GM23338 (cell line): Measurements from ENCODE around the gene ENC1. TPM values are rescaled to one million over a fixed set of nuclear protein-coding genes. Genes with fewer than 3 reads are reported as not detected.

Experiments
- ATAC-seq: fragments of 200-7000 bp; cut with Tn5 transposase; 3 replicates; pipeline ENCODE4 v1.9.1; 2020
- DNase-seq: peaks from one replicate; pipeline ENCODE4 v3.0.0-alpha.2; 2015; ENCODE audit warnings: low spot score
- H2AFZ ChIP-seq: fragments of 200-600 bp; sonication (generic); 2 replicates; pipeline ENCODE4 v1.8.0; 2016; ENCODE audit warnings: antibody characterized with exemption, mild to moderate bottlenecking, moderate library complexity
- H3F3A ChIP-seq: fragments of 200-600 bp; sonication (generic); replicated peaks from 2 replicates; pipeline ENCODE4 v1.8.0; 2017; ENCODE audit warnings: antibody characterized with exemption, mixed run types, low read depth
- H3K27ac ChIP-seq: fragments of 200-600 bp; sonication (generic); 2 replicates; pipeline ENCODE4 v1.6.1; 2016; ENCODE audit warnings: low read depth
- H3K27me3 ChIP-seq: fragments of 200-600 bp; sonication (generic); 2 replicates; pipeline ENCODE4 v1.8.0; 2016; ENCODE audit warnings: mild to moderate bottlenecking, mixed run types, moderate library complexity; ENCODE audit not compliant: insufficient read depth
- H3K36me3 ChIP-seq: fragments of 200-600 bp; sonication (generic); 2 replicates; pipeline ENCODE4 v1.8.0; 2016; ENCODE audit warnings: mild to moderate bottlenecking; ENCODE audit not compliant: insufficient read depth
- H3K4me1 ChIP-seq: fragments of 200-600 bp; sonication (generic); 2 replicates; pipeline ENCODE4 v1.8.0; 2016; ENCODE audit warnings: mild to moderate bottlenecking, moderate library complexity; ENCODE audit not compliant: insufficient read depth
- H3K4me2 ChIP-seq: fragments of 200-600 bp; sonication (generic); 2 replicates; pipeline ENCODE4 v1.7.1; 2017; ENCODE audit warnings: mixed run types
- H3K4me3 ChIP-seq: fragments of 200-600 bp; sonication (generic); 2 replicates; pipeline ENCODE4 v1.6.1; 2016; ENCODE audit warnings: mixed run types
- H3K79me2 ChIP-seq: fragments of 200-600 bp; sonication (generic); replicated peaks from 2 replicates; pipeline ENCODE4 v1.8.0; 2017; ENCODE audit warnings: mild to moderate bottlenecking; ENCODE audit not compliant: insufficient read depth
- H3K9me2 ChIP-seq: fragments of 200-600 bp; sonication (generic); 2 replicates; pipeline ENCODE4 v1.8.0; 2017; ENCODE audit not compliant: insufficient read depth
- H4K20me1 ChIP-seq: fragments of 200-600 bp; sonication (generic); replicated peaks from 2 replicates; pipeline ENCODE4 v1.8.0; 2017; ENCODE audit warnings: mild to moderate bottlenecking; ENCODE audit not compliant: insufficient read depth
- H3K27ac Mint-ChIP-seq: 2 replicates; pipeline ENCODE4 v1.8.0; 2020; ENCODE audit warnings: inconsistent platforms, mild to moderate bottlenecking, moderate library complexity, mixed read lengths
- H3K27me3 Mint-ChIP-seq: 3 replicates; pipeline ENCODE4 v1.8.0; 2022; ENCODE audit warnings: low read depth, mild to moderate bottlenecking, moderate library complexity, mixed read lengths, inconsistent platforms; ENCODE audit not compliant: insufficient read depth, poor library complexity
- H3K36me3 Mint-ChIP-seq: 3 replicates; pipeline ENCODE4 v1.8.0; 2021; ENCODE audit warnings: low read depth, mild to moderate bottlenecking, inconsistent platforms, moderate library complexity, mixed read lengths
- H3K4me1 Mint-ChIP-seq: 3 replicates; pipeline ENCODE4 v1.8.0; 2020; ENCODE audit warnings: mild to moderate bottlenecking, inconsistent platforms, mixed read lengths
- H3K4me3 Mint-ChIP-seq: 3 replicates; pipeline ENCODE4 v1.8.0; 2021; ENCODE audit warnings: moderate library complexity, mild to moderate bottlenecking, inconsistent platforms, mixed read lengths
- H3K9me3 Mint-ChIP-seq: 3 replicates; pipeline ENCODE4 v1.8.0; 2020; ENCODE audit warnings: moderate library complexity, mild to moderate bottlenecking, inconsistent platforms, mixed read lengths
- CREB1 ChIP-seq: fragments of 250-450 bp; sonication (Bioruptor Pico); IDR thresholded peaks from 2 replicates; pipeline ENCODE4 v1.5.0; 2020; ENCODE audit warnings: low read depth, mild to moderate bottlenecking, moderate library complexity
- CTCF ChIP-seq, 2 experiments: fragments of 200-600 bp in 1 of 2; sonication (generic) in 1 of 2; conservative IDR thresholded peaks; 2 replicates each; pipeline versions ENCODE4 v1.5.1 to v1.6.1; 2016 to 2017; ENCODE audit warnings: antibody characterized with exemption in 2 of 2, low read depth in 2 of 2, mild to moderate bottlenecking in 2 of 2, moderate library complexity in 1 of 2
- ETS1 ChIP-seq: IDR thresholded peaks from 2 replicates; pipeline ENCODE4 v1.6.1; 2016; ENCODE audit warnings: antibody characterized with exemption
- EZH2 ChIP-seq: fragments of 200-600 bp; sonication (generic); IDR thresholded peaks from one replicate; pipeline ENCODE4 v1.8.0; 2017; ENCODE audit warnings: antibody characterized with exemption, mild to moderate bottlenecking, low read depth; ENCODE audit not compliant: unreplicated experiment
- EZH2phosphoT487 ChIP-seq: fragments of 200-600 bp; sonication (generic); IDR thresholded peaks from one replicate; pipeline ENCODE4 v1.8.1; 2018; ENCODE audit warnings: antibody characterized with exemption; ENCODE audit not compliant: unreplicated experiment
- JUNB ChIP-seq: IDR thresholded peaks from one replicate; pipeline ENCODE4 v1.6.1; 2016; ENCODE audit warnings: antibody characterized with exemption; ENCODE audit not compliant: unreplicated experiment
- NANOG ChIP-seq: IDR thresholded peaks from 2 replicates; pipeline ENCODE4 v1.6.1; 2016; ENCODE audit warnings: antibody characterized with exemption, borderline replicate concordance
- POLR2AphosphoS5 ChIP-seq: IDR thresholded peaks from 2 replicates; pipeline ENCODE4 v1.6.1; 2016; ENCODE audit warnings: antibody characterized with exemption, low read depth
- REST ChIP-seq: IDR thresholded peaks from one replicate; pipeline ENCODE4 v1.6.1; 2018; ENCODE audit warnings: antibody characterized with exemption; ENCODE audit not compliant: unreplicated experiment
- STAT1 ChIP-seq: IDR thresholded peaks from one replicate; pipeline ENCODE4 v1.6.1; 2016; ENCODE audit warnings: antibody characterized with exemption; ENCODE audit not compliant: unreplicated experiment
- ZNF114 ChIP-seq: fragments of 250-450 bp; sonication (Bioruptor Pico); IDR thresholded peaks from 2 replicates; pipeline ENCODE4 v1.5.0; 2020; ENCODE audit warnings: mild to moderate bottlenecking, moderate library complexity
- ZNF331 ChIP-seq: fragments of 250-450 bp; sonication (Bioruptor Pico); IDR thresholded peaks from 2 replicates; pipeline ENCODE4 v1.5.0; 2020; ENCODE audit warnings: low read depth, mild to moderate bottlenecking, moderate library complexity
- ZNF462 ChIP-seq: fragments of 250-450 bp; sonication (Bioruptor Pico); IDR thresholded peaks from 2 replicates; pipeline ENCODE4 v1.5.0; 2020; ENCODE audit warnings: mild to moderate bottlenecking, moderate library complexity
- polyA plus RNA-seq: library from polyadenylated mRNA; unstranded; fragments of >200 nt; fragmentation: Nextera tagmentation; extraction: Ambion mirVana; gene quantifications from 2 replicates; pipeline ENCODE4 v1.2.1, GENCODE V29; 2016
- total RNA-seq: library from RNA; depleted of rRNA; stranded (reverse); fragments of >200 nt; shearing (Covaris generic); gene quantifications from 2 replicates; pipeline ENCODE4 v1.2.3, GENCODE V29; 2014

ENC1 gene
- total and polyA plus RNA-seq, 2 experiments from 2014 or later = 8.2 to 27.9 TPM

- no peak overlapping the region for H3K4me3 ChIP-seq
- no peak overlapping the region for H3K4me3 Mint-ChIP-seq
- no peaks in the 10 kb centered on the region; the same call in none of the 2 replicates for H4K20me1 ChIP-seq
- H3K4me1 Mint-ChIP-seq = peaks cover 57% of the 10 kb centered on the region
- H3K9me3 Mint-ChIP-seq = no peaks in the 10 kb centered on the region
- H3K4me1 ChIP-seq = peaks cover 44% of the 10 kb centered on the region
- no peaks in the 10 kb centered on the region for H3K27me3 ChIP-seq
- no peak for DNase-seq
- peaks cover 2% of the 10 kb centered on the region; the same call in 1 of the 2 replicates for H3K36me3 ChIP-seq
- H3K27ac Mint-ChIP-seq = no peak overlapping the region
- H3K9me2 ChIP-seq = no peaks in the 10 kb centered on the region; the same call in 1 of the 2 replicates
- peaks cover 17% of the 10 kb centered on the region for H3K36me3 Mint-ChIP-seq
- H2AFZ ChIP-seq = no peak overlapping the region
- peaks cover 7% of the 10 kb centered on the region for H3K79me2 ChIP-seq
- TF ChIP-seq CTCF (conservative IDR thresholded peaks at IDR 0.05; ENCODE audit: low read depth in 2 of 2) = no peak
- no peak for TF ChIP-seq REST
- TF ChIP-seq ETS1 = no peak
- no peak for TF ChIP-seq EZH2
- no peak for TF ChIP-seq ZNF331
- no peak for TF ChIP-seq JUNB
- TF ChIP-seq ZNF114 (CRISPR knock-in tag) = no peak
- no peak for TF ChIP-seq STAT1
- TF ChIP-seq NANOG = no peak
- no peak for TF ChIP-seq EZH2phosphoT487
- TF ChIP-seq CREB1 (CRISPR knock-in tag) = no peak
- TF ChIP-seq ZNF462 = no peak
- TF ChIP-seq POLR2AphosphoS5 = no peak
- H3K27ac ChIP-seq = no peak overlapping the region
- H3F3A ChIP-seq = no peaks in the 10 kb centered on the region
- ATAC-seq = no peak
- no peak overlapping the region for H3K4me2 ChIP-seq
- H3K27me3 Mint-ChIP-seq = peaks cover 2% of the 10 kb centered on the region
Measured at GRCh38 chr5:74629326-74629725, 11.2 kb downstream of the ENC1 start.
